NCI-H748 (cell line): ENCODE results near the gene AUTS2.
A peak's percentile ranks its signal among the peaks of the same experiment; 100 is the strongest.
"Not testable (repeated sequence)": the region's sequence is repeated elsewhere in the genome, so short reads cannot be mapped to it uniquely, and the experiment has no call there.

Experiments
- DNase-seq: peaks from one replicate; lab custom pipeline; 2025; ENCODE audit not compliant: unreplicated experiment; lab: John Stamatoyannopoulos, UW

Gene AUTS2

DNA sequence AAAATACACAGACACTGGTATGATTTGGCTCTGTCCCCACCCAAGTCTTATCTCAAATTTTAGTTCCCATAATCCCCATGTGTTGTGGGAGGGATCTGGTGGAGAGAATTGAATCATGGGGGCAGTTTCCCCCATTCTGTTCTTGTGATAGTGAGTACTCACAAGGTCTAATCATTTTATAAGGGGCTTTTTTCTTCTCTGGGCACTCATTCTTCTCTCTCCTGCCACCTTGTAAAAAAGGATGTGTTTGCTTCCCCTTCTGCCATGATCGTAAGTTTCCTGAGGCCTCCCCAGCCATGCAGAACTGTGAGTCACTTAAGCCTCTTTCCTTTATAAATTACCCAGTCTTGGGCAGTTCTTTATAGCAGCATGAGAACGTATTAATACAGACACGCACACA, 677.3 kb downstream of the AUTS2 start:
- not testable (repeated sequence) for DNase-seq

- peak; percentile 37 for DNase-seq
These were observed 686.9 kb downstream of the AUTS2 start for GRCh38 chr7:70285187-70285586.

DNA sequence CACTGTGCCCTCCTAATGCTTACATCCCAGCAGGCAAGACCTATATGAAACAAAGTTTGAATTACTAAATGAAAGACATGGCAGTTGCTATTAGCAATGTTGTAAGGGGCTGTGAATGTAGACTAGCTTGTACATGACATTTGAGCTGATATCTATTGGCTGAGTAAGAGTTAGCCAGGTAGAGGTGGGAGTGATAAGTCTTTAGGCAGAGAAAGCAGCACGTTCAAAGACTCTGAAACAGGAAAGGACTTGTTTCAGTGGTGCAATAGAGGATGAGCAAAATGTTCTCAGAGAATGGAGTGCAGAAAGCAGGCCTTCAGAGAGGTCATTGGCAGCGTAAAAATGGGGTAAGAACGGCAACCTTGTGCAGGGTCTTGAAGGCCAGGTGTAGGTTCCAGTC, 687.6 kb downstream of the AUTS2 start:
- DNase-seq: no peak

DNA sequence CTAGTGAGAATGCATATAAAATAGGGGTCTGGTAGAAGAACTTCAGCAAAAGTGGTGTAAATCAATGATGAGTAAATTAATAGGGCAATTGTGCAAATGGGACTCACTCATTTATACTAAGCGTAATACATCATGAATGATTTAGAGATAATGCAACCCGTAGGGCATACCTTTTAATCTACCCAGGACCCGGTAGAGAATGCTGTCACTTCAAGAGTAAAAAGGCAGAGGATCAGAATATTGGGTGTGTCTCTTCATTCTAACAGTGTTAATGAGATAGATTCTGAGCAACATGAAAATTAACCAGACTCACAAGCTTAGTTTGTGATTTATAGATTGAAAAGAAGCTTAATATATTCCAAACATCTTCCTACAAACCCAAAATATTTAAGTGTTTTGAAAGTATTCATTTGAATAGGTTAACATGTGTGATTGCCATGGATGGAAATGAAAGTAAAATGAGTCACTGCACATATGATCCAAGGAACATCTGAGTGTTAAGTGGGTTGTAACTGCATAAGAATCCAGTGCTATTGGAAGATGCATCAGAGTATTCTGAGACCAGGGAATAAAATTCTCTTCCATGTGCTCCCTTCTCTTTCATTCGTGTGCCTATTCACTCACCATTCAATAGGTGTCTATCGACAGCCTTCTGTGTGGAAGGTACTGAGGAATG, 690.6 kb downstream of the AUTS2 start:
- DNase-seq: no peak

DNA sequence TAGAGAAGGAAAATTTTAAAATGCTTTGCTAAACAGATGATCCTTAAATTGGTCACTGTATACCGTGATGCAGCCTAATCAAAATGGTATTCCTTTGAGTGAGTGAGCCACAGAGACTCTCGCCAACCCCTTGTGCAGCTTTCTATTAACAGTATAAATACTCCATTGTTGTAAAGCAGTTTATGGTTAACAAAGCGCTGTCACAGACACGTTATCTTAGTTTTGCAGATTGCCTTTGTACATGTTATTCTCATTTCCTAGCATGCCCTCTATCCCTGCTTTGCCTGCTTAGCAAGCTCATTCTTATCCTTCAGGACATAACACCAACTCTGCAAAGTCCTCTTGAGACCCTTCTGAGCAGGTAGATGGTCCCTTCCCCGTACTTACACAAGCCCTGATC, 694.4 kb downstream of the AUTS2 start:
- DNase-seq: no peak

DNA sequence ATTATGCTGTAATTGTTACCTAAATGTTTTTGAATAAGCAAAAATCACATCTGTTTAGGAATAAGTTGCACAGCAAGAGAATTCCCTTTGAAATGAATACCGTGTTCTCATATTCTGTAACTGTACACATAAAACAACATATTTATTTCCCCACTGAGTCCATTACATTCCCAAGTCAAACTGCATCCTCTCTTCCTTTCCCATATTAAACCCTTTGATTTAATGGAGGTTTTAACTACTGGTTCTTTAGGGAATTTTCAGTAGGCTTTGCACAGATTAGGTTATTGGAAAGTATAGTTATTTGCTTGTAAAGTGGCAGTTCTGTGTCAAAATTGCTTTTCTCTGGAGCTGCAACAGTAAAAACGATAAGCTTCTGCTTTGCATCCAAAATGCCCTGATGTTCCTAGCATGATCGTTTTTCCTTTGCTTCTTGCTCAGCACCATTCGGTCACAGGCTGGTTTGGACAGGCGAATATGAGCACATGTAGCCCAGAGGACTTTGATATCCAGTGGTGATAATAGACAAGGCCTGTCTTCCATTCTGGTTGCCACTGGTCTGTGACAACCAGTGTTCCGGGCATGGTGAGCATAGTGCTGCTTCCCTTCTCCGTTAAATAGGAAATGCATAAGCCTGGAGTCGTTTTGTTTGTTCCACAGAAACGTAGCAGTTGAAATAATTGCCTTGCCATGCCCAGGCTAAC, 696.1 kb downstream of the AUTS2 start:
- DNase-seq: no peak

- no peak for DNase-seq
These were observed 700.7 kb downstream of the AUTS2 start for GRCh38 chr7:70298780-70299471.

- no peak for DNase-seq
These were observed 701.2 kb downstream of the AUTS2 start for GRCh38 chr7:70299472-70299807.

DNA sequence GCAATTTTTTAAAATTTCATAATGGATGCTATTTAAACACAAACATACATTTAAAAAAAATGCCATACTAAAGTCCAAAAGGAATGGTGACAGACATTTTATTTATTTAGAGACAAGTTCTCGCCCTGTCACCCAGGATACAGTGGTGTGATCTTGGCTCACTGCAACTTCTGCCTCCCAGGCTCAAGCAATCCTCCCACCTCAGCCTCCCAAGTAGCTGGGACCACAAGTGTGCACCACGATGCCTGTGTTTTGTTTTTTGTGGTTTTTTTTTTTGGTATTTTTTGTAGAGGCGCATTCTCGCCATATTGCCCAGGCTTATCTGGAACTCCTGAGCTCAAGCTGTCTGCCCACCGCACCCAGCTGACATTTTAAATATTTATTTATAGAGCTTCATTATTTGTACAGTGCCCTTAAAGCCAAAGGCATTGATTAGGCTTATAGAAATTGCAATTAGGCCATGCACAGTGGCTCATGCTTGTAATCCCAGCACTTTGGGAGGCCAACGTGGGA, 703.5 kb downstream of the AUTS2 start:
- DNase-seq: no peak

- no peak for DNase-seq
These were observed 705.0 kb downstream of the AUTS2 start for GRCh38 chr7:70303309-70303708.

- no peak for DNase-seq
These were observed 705.5 kb downstream of the AUTS2 start for GRCh38 chr7:70303780-70304179.

GRCh38 chr7:70306173-70306572, 707.9 kb downstream of the AUTS2 start:
- no peak for DNase-seq

DNA sequence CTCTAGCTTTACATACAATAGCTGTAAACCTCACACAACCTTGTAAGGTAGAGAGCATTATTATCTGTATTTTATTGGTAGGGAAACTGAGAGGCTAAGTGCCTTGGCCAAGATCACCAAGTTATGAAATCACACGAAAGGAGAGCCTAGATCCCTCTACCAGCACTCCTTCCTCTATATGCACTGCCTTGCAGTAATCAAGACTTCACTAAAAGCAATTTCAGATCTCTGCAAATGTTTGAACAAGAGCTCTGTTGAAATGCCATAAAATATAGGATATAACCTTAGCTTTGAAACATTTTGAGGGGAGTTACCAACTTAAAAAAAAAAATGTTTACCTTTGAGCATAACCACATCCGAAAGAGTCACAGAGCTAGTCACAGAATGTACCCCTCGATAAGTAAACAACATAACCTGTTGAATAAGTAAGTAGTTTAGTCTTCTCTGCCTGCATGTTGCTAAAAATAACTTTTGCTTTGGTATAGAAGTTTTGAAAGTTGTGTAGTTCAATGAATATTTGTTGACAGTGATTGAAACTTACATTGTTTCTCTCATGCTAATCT, 709.4 kb downstream of the AUTS2 start:
- DNase-seq: no peak

- no peak for DNase-seq
These were observed 714.1 kb downstream of the AUTS2 start for GRCh38 chr7:70312336-70312735.

DNA sequence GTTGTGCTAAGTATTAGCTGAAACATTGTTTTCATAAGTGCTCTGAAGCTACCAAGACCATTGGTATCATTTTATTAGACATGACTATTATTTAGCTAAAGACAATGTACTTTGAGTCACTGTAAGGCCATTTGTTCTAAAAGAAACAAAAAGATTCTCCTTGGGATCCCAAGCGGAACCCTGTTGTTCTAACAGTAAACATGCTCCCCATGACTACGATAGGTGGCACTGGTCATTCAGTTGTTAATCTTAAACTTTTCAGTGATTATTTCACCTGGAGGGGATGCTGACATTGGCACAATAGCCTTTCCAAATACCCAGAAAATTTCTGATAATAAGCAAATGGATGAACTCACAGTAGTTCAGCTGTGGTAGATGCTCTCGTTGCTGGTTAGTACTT, 715.0 kb downstream of the AUTS2 start:
- no peak for DNase-seq

DNA sequence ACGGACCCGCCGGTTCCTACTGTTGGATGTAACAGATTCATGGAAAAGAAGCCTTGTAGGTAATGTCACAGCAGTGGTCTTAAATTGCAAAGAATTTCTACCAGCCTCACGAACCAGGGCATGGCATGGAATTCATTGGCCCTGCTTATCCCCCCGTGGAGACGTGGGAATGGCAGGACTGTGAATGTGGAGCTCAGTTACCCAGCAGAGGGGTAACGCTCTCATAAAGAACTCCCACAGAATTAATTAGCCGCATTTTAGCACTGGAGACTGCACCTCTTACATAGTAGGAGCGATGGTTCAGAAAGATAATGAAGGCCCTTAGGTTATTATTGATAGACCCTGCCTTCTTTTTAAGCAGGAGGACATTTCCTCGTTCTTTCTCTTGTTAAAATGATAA, 715.4 kb downstream of the AUTS2 start:
- DNase-seq: no peak

GRCh38 chr7:70314221-70314620, 715.9 kb downstream of the AUTS2 start:
- no peak for DNase-seq

DNA sequence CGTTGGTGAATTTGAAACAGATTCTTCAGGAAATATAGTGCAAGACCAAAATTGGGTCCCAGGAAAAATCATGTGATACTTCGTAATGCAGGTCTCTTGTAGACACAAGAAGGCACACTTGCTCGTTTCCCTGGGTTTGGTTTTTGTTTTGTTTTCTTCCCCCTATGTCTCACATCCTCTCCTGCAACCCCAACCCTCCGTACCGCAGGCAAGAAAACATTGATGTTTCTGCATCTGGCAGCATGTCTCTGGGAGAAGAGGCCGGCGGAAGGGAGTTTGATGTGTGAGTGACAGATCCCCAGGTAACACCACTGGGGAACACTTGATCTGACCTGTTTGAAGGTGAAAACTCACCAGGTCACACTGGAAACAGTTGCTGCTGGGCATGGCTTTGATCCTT, 718.5 kb downstream of the AUTS2 start:
- no peak for DNase-seq

- DNase-seq: no peak
These were observed 719.1 kb downstream of the AUTS2 start for GRCh38 chr7:70317356-70317755.

GRCh38 chr7:70318511-70318910, 720.2 kb downstream of the AUTS2 start:
- no peak for DNase-seq

DNA sequence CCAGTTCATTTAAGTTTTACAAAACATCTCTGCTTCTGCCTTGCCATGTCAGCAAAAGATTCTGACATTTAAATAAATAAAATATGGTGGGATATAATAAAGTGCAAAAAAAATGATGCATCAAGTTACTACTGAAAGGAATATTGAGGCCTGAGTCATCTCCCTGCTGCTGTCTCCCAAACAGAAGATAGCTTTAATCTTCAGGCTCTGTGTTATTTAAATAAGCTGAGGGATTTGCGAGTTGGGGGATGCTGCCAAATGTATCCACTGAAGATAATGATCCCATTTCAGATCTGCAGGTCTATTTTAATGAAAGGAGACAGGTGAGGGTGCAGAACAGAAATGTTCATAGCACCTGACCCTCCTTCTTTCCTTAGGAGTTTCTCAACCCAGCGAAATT, 720.8 kb downstream of the AUTS2 start:
- no peak for DNase-seq
